NCI-H1105 (cell line): ENCODE results near the gene TAAR5.
"Not testable (repeated sequence)": the region's sequence is repeated elsewhere in the genome, so short reads cannot be mapped to it uniquely, and the experiment has no call there.

Source experiments
- DNase-seq: peaks from one replicate; lab custom pipeline; 2025; lab: John Stamatoyannopoulos, UW

The TAAR5 gene, protein sequence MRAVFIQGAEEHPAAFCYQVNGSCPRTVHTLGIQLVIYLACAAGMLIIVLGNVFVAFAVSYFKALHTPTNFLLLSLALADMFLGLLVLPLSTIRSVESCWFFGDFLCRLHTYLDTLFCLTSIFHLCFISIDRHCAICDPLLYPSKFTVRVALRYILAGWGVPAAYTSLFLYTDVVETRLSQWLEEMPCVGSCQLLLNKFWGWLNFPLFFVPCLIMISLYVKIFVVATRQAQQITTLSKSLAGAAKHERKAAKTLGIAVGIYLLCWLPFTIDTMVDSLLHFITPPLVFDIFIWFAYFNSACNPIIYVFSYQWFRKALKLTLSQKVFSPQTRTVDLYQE

GRCh38 chr6:132589454-132589853 is at the start of gene TAAR5:
Gene TAAR5, minus strand, starts transcription at chr6:132589741. Its CDS starts 55 bp downstream, at chr6:132589686.
- DNase-seq, result no peak

- not testable (repeated sequence) for DNase-seq
These were observed 47.6 kb upstream of the TAAR5 start for GRCh38 chr6:132637135-132637534.

DNA sequence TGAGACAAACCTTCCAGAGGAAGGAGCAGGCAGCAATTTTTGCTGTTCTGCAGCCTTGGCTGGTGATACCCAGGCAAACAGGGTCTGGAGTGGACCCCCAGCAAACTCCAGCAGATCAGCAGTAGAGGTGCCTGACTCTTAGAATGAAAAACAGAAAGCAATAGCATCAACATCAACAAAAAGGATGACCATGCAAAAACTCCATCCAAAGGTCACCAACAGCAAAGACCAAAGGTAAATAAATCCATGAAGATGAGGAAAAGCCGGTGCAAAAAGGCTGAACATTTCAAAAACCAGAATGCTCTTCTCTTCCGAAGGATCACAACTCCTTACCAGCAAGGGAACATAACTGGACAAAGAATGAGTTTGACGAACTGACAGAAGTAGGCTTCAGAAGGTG is 46.4 kb upstream of the TAAR5 start:
- not testable (repeated sequence) for DNase-seq

DNA sequence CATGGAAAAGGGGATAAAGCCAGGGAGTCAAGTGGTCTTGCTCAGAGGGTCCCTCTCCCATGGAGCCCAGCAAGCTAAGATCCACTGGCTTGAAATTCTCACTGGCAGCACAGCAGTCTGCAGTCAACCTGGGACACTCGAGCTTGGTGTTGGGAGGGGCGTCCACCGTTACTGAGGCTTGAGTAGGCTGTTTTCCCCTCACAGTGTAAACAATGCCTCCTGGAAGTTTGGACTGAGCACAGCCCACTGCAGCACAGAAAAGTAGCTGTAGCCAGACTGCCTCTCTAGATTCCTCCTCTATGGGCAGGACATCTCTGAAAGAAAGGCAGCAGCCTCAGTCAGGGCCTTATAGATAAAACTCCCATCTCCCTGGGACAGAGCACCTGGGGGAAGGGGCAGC is 45.7 kb upstream of the TAAR5 start:
- not testable (repeated sequence) for DNase-seq

DNA sequence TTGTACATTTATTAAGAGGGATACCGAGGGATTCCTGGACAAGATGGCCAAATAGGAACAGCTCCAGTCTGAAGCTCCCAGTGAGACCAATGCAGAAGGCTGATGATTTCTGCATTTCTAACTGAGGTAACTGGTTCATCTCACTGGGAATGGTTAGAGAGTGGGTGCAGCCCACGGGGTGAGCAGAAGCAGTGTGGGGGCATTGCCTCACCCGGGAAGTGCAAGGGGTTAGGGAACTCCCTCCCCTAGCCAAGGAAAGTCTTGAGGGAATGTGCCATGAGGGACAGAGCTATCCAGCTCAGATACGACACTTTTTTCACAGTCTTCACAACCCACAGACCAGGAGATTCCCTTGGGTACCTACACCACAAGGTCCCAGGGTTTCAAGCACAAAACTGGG is 45.3 kb upstream of the TAAR5 start:
- no peak for DNase-seq

- DNase-seq, result no peak
These were observed 43.8 kb upstream of the TAAR5 start for GRCh38 chr6:132633362-132633761.

DNA sequence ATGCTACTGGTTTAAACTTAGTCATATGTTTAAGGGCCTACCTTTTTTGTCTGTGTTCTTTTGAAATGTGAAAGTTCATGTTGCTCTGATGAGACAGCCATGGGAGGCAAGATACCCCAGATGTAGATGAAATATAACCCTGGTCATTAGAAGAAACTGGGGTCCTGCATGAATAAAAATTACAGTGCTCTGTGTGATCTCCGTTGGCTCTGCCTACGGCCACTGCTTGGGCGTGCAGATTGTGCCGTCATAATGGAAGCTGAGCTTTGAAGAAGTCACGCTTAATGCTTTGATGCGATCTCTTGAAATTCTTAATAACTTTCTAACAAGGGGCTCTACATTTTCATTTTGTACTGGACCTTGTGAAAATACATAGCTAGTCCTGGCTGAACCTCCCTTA is 34.6 kb upstream of the TAAR5 start, which contains the start of gene TAAR2:
Gene TAAR2 (minus strand): TSS at position 101 of the 400 bp plus-strand sequence. CDS start 0 bp downstream, at position 101.
- no peak for DNase-seq

DNA sequence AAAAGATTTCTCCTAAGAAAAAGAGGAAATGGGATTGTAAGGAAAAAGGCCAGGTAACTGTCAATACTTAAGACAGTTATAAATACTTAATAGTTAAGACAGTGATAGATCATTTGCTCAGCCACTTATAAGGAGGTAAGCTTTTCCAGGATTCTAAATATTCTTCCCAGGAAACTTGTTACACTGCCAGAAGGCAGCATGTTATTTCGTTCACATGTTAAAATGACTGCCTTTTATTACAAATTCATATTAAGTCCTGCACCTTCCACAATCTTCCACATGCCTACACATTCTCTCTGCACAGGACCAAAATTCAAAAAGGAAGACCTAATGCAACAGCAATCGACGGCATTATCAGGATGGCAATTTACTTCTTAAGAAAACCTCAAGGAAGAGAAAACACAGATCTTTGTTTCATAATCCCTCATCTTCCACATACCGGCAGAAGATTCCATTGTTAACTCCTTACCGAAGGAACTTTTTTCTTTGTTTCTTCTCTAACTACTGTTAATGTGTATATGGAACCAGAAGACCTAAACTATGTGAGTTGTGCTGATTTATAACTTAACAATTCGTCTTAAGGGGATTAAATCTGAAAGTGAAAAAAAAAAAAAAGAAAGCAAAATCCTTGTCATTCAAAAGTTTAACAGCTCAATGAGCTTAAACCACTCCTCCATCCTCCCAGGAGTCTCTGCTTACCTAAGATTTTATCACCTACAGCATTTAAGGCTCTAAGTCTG is 33.7 kb upstream of the TAAR5 start:
- no peak for DNase-seq

- no peak for DNase-seq
These were observed 27.1 kb upstream of the TAAR5 start for GRCh38 chr6:132616677-132617076.

- DNase-seq, result no peak
These were observed 25.0 kb upstream of the TAAR5 start for GRCh38 chr6:132614554-132614953.

GRCh38 chr6:132612449-132613108 is 23.0 kb upstream of the TAAR5 start:
- DNase-seq, result no peak

- no peak for DNase-seq
These were observed 22.1 kb upstream of the TAAR5 start for GRCh38 chr6:132611616-132612015.

GRCh38 chr6:132607544-132608233 is 18.1 kb upstream of the TAAR5 start:
- no peak for DNase-seq

DNA sequence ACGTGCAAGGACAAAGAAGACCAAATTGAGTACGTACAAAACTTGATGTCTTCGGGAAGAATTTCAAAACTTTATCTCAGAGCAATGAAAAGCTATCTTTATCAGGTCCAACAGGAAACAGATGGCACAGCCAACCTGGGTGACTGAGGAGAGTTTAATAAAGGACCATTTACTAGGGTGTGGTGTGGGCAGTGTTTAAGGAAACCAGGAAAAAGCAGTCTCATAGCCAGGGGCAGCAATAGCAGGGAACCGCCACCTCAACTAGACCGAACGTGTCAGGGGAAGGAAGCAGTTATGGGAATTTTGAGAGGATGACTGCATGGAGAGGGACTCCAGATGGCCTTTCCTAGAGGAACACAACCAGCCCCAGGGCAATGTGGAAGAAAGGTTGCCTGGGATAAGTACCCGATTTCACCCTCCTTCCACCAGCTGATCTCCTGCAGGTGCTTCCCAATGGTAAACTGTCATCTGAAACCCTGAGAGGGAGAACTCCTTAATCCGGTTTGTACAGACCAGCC is 15.2 kb upstream of the TAAR5 start:
- DNase-seq, result no peak

- DNase-seq, result not testable (repeated sequence)
These were observed 11.4 kb upstream of the TAAR5 start for GRCh38 chr6:132600900-132601299.

- no peak for DNase-seq
These were observed 8.9 kb upstream of the TAAR5 start for GRCh38 chr6:132598473-132598872.

- no peak for DNase-seq
These were observed 6.7 kb upstream of the TAAR5 start for GRCh38 chr6:132596201-132596600.

DNA sequence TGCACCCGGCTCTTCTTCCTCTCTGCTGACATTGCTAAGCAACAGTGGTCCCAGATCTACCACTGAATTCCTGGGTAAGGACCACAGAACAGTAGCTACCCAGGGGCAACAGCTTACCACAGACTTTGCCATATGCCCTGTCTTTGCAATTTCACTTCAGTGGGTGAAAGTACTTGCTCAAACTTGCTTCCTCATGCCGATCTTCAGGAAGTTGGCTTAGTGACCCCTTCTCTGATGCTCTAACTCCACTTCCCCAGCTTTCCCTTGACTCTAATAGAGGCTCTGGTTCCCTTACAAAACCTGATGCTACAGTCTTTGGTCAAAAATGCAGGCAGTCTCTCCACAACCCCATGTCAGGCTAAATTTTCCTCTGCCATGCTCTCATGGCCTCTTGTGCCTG is 3.3 kb upstream of the TAAR5 start:
- DNase-seq, result no peak

DNA sequence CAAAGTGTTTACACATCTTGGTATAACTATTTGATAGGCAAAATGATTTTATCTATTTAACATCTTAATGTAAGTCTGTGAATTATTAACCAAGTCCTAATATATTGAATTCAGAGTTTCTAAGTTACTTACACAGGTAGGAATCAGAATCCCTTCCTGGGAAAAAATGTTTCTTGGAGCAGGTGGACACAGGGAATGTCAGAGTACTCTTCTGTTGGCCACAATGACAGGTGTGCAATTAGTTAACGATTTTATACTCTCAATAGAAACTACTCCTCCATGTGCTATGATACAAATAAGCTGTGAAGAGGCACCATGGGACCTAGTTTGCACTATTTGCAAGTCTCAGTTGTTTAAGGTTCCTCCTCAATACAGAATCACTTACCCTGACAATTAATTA is 821 bp upstream of the TAAR5 start:
- peak; percentile 44 for DNase-seq

DNA sequence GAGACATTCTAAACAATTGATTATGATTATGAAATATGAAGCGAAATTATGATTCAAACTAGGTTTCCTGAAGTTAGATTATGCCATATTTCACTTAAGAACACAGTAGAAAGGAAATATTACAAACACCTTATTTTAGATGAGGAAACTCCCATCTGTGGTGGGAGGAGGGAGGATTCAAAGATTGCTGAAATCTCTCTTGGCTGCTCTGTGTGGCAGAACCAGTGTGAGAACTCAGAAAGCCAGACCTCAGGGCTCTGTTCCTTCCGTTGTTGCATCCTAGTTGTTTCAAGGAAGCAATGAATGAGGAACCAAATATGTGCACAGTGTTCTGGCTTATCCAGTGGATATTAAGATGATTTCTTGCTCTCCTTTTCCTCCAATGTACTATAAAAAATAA is 2.1 kb downstream of the TAAR5 start:
- DNase-seq, result no peak

DNA sequence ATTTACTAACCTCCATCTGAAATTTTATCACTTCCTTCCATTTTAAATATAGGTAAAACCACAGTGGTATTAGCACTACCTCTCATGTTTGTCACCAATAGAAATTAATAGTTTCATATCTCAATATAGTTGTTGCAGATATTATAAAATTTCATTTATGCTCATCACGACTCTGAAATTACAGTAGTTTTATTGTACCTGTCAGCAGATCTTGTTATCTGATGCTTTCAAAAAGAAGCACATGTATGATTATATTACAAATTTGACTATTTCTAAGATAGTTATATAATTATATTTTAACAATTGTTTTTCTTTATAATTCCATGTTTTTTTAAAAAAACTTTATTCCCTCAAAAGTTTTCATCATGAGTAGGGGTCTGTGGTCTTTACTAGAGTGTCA is 4.8 kb downstream of the TAAR5 start:
- DNase-seq, result no peak

DNA sequence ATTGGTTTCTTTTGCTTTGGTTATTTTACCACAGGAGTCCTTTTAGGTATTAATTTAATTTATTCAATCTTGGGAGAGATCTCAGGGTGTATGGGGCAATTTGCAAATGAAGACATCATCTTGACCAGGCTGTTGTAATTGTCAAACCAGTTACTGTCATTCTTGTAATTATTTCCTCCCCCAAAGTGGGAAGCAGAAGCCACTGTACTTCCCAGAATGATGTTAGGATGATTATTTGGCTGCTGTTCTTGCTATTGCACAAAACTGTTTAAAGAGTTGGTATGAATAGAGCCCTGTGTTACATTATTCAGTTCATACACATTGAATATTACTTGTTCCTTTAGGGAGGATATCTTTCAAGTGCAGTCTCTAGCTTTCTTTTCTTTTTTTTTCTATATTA is 17.8 kb downstream of the TAAR5 start:
- DNase-seq, result no peak
